ENCODE measurements around the gene TBC1D22A.

DNA sequence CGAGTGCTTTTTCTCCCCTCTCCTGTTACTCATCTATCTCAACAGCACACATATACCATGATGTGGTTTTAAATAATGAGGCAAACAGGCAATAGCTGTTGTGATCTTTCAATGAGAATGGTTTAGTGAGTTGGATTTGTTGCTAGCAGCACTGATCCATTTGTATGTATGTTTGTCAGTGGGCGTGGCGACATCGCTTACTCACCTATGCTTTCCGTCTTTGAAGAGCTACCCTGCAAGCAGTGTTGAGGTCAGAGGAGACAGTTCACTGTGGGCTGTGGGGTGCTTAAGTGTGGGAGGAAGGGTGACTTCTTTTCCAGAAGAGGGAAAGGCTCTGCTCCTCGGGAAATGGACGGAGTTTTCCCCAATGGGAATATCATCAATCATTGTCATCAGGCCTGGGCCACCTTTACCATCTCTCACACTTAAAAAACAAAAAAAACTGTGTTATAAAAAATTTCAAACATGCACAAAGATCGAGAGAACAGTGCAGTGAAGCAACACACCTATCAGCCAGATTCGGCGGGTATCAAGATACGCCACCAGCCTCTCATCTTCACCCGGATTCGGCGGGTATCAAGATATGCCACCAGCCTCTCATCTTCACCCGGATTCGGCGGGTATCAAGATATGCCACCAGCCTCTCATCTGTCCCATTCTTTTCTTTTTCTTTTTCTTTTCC is 83.8 kb downstream of the TBC1D22A start:
- TF ChIP-seq, protein P1, sequence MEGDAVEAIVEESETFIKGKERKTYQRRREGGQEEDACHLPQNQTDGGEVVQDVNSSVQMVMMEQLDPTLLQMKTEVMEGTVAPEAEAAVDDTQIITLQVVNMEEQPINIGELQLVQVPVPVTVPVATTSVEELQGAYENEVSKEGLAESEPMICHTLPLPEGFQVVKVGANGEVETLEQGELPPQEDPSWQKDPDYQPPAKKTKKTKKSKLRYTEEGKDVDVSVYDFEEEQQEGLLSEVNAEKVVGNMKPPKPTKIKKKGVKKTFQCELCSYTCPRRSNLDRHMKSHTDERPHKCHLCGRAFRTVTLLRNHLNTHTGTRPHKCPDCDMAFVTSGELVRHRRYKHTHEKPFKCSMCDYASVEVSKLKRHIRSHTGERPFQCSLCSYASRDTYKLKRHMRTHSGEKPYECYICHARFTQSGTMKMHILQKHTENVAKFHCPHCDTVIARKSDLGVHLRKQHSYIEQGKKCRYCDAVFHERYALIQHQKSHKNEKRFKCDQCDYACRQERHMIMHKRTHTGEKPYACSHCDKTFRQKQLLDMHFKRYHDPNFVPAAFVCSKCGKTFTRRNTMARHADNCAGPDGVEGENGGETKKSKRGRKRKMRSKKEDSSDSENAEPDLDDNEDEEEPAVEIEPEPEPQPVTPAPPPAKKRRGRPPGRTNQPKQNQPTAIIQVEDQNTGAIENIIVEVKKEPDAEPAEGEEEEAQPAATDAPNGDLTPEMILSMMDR (conservative IDR thresholded peaks at IDR 0.05; ENCODE audit: low read depth in 2 of 2), result no peak
- no peak for TF ChIP-seq EZH2phosphoT487 (IDR thresholded peaks at IDR 0.05; ENCODE audit: unreplicated experiment)
- no peak for TF ChIP-seq POLR2AphosphoS5 (IDR thresholded peaks at IDR 0.05; ENCODE audit: low read depth)
